Measurements from ENCODE around the gene SEC61A1. TPM values are rescaled to one million over a fixed set of nuclear protein-coding genes. Genes with fewer than 3 reads are reported as not detected.

SEC61A1 gene
- total RNA-seq, 1 donor from 2014 or later = 92.8 TPM

GRCh38 chr3:128079823-128080222 is 27.6 kb downstream of the SEC61A1 start:
- DNase-seq (ENCODE audit: extremely low spot score in 2 of 2) = no peak
- no peak overlapping the region for H3K27ac ChIP-seq
- H3K27me3 ChIP-seq = no peaks in the 10 kb centered on the region
- H3K4me3 ChIP-seq = no peak overlapping the region
- TF ChIP-seq POLR2A (IDR thresholded peaks at IDR 0.05) = no peak
- TF ChIP-seq POLR2AphosphoS5 (IDR thresholded peaks at IDR 0.05; ENCODE audit: insufficient read depth in 1 of 2, low read depth in 1 of 2) = no peak
- TF ChIP-seq, protein P1, sequence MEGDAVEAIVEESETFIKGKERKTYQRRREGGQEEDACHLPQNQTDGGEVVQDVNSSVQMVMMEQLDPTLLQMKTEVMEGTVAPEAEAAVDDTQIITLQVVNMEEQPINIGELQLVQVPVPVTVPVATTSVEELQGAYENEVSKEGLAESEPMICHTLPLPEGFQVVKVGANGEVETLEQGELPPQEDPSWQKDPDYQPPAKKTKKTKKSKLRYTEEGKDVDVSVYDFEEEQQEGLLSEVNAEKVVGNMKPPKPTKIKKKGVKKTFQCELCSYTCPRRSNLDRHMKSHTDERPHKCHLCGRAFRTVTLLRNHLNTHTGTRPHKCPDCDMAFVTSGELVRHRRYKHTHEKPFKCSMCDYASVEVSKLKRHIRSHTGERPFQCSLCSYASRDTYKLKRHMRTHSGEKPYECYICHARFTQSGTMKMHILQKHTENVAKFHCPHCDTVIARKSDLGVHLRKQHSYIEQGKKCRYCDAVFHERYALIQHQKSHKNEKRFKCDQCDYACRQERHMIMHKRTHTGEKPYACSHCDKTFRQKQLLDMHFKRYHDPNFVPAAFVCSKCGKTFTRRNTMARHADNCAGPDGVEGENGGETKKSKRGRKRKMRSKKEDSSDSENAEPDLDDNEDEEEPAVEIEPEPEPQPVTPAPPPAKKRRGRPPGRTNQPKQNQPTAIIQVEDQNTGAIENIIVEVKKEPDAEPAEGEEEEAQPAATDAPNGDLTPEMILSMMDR (IDR thresholded peaks at IDR 0.05) = no peak
- H3K4me1 ChIP-seq = peaks cover 23% of the 10 kb centered on the region
- intact Hi-C loops (cut with DNase I) = loop anchor here (10.0 kb wide), 1 partner anchor 415 kb away; the partner anchor contains the start of gene GATA2
- H3K36me3 ChIP-seq = peaks cover 0 to 7% of the 10 kb centered on the region in 2 donors
- H3K9me3 ChIP-seq = no peaks in the 10 kb centered on the region

GRCh38 chr3:128080323-128081080 is 28.3 kb downstream of the SEC61A1 start:
- TF ChIP-seq POLR2A (IDR thresholded peaks at IDR 0.05) (no peak), POLR2AphosphoS5 (IDR thresholded peaks at IDR 0.05; ENCODE audit: insufficient read depth in 1 of 2, low read depth in 1 of 2) (no peak)
- TF ChIP-seq, protein P1 (IDR thresholded peaks at IDR 0.05) = no peak
- intact Hi-C loops (cut with DNase I) = loop anchor here (10.0 kb wide), 1 partner anchor 414 kb away; the partner anchor contains the start of gene GATA2
- Histone ChIP-seq H3K27ac (no peak overlapping the region), H3K4me3 (no peak overlapping the region), H3K36me3 (peaks cover 0 to 11% of the 10 kb centered on the region in 2 donors), H3K27me3 (no peaks in the 10 kb centered on the region), H3K4me1 (peaks cover 17% of the 10 kb centered on the region), H3K9me3 (no peaks in the 10 kb centered on the region)
- no peak for DNase-seq (ENCODE audit: extremely low spot score in 2 of 2)

DNA sequence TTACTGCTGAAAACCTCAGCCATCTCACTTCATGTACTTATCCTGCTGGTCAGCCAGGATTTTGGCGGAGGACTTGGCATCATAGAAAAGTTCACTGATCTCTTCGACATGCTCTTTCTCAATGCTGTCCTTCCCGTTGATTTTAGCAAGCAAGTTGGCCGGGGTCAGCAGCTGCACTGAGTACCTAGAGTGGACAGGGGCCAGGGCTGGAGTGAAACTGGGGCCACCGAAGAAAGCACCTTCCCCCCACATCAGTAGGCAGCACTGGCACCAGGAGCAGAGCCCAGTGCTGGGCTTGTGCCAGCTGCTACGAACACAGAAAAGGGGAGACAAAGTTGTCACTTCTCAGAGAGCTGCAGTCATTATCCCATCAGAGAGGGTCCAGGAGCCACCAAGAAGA is 29.0 kb downstream of the SEC61A1 start:
- Histone ChIP-seq H3K4me1 (peaks cover 17% of the 10 kb centered on the region), H3K27me3 (no peaks in the 10 kb centered on the region), H3K9me3 (no peaks in the 10 kb centered on the region), H3K4me3 (no peak overlapping the region), H3K27ac (no peak overlapping the region), H3K36me3 (peaks cover 0 to 11% of the 10 kb centered on the region in 2 donors)
- TF ChIP-seq POLR2AphosphoS5 (IDR thresholded peaks at IDR 0.05; ENCODE audit: insufficient read depth in 1 of 2, low read depth in 1 of 2) (no peak), POLR2A (IDR thresholded peaks at IDR 0.05) (no peak)
- TF ChIP-seq, protein P1 (IDR thresholded peaks at IDR 0.05) = no peak
- no peak for DNase-seq (ENCODE audit: extremely low spot score in 2 of 2)
- intact Hi-C loops (cut with DNase I) = loop anchor here (10.0 kb wide), 1 partner anchor 414 kb away; the partner anchor contains the start of gene GATA2

DNA sequence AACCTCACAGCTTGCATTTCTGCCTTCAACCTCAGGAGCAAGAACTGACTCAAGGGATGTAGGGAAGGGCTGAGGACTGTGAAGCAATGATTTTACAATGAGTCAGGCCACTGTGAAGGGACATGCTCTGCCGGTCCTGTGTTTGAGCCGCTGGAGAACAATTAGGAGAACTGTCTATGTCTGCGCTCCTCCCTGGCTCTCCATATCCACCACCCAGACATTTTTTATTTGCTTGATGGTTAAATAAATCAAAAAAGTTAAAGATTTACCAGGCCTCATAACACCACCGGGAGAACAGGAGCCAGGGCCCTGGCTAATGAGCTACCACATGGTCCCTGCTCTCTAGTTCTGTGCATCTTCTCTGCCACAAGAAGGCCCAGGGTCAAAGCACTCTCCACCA is 29.6 kb downstream of the SEC61A1 start:
- DNase-seq (ENCODE audit: extremely low spot score in 2 of 2) = no peak
- H3K4me1 ChIP-seq = peaks cover 17% of the 10 kb centered on the region
- intact Hi-C loops (cut with DNase I) = loop anchor here (10.0 kb wide), 1 partner anchor 413 kb away; the partner anchor contains the start of gene GATA2
- no peaks in the 10 kb centered on the region for H3K9me3 ChIP-seq
- H3K27ac ChIP-seq = no peak overlapping the region
- H3K36me3 ChIP-seq = peaks cover 0 to 11% of the 10 kb centered on the region in 2 donors
- TF ChIP-seq POLR2A (IDR thresholded peaks at IDR 0.05) = no peak
- TF ChIP-seq POLR2AphosphoS5 (IDR thresholded peaks at IDR 0.05; ENCODE audit: insufficient read depth in 1 of 2, low read depth in 1 of 2) = no peak
- TF ChIP-seq, protein P1 (IDR thresholded peaks at IDR 0.05) = no peak
- no peak overlapping the region for H3K4me3 ChIP-seq
- H3K27me3 ChIP-seq = no peaks in the 10 kb centered on the region

DNA sequence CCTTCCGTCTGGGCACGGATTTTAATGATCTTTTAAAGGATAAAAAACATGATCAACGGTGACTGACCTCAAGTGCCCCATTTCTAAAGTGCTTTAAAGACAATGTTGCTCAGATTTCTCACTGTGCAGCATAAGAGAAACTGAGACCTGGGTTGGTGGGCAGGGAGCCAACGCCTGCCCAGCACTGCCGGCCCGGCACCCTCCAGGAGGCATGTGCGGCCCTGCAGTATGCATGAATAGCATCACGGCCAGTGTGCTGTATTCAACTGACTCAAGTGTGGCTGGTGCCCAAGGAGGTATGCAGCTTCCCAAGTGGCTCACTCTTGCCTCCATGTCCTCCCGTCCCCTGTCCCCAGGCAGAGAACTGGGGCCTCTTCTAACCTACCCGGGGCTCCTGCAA is 30.3 kb downstream of the SEC61A1 start:
- Histone ChIP-seq H3K27ac (no peak overlapping the region), H3K4me3 (no peak overlapping the region), H3K9me3 (no peaks in the 10 kb centered on the region), H3K4me1 (peaks cover 11% of the 10 kb centered on the region), H3K27me3 (no peaks in the 10 kb centered on the region), H3K36me3 (peaks cover 0 to 16% of the 10 kb centered on the region in 2 donors)
- no peak for DNase-seq (ENCODE audit: extremely low spot score in 2 of 2)
- intact Hi-C loops (cut with DNase I) = loop anchor here (10.0 kb wide), 1 partner anchor 412 kb away; the partner anchor contains the start of gene GATA2
- TF ChIP-seq POLR2A (IDR thresholded peaks at IDR 0.05) (no peak), POLR2AphosphoS5 (IDR thresholded peaks at IDR 0.05; ENCODE audit: insufficient read depth in 1 of 2, low read depth in 1 of 2) (no peak)
- TF ChIP-seq, protein P1 (IDR thresholded peaks at IDR 0.05) = no peak

Data from vagina (tissue), 2 donors.